HCT116 (cell line): Measurements from ENCODE around the gene NT5C2. TPM values are rescaled to one million over a fixed set of nuclear protein-coding genes. Genes with fewer than 3 reads are reported as not detected.

Source experiments
- ATAC-seq: fragments of 200-7000 bp; cut with Tn5 transposase; 2 replicates; pipeline ENCODE4 v1.9.1; 2020; ENCODE audit warnings: mild to moderate bottlenecking, moderate library complexity
- BruUV-seq: library from RNA; stranded (reverse); fragments of 400-500 nt; replicated peaks from 2 replicates; lab custom pipeline; 2021; lab: Mats Ljungman, UMichigan
- CTCF ChIA-PET: fragments of 300-600 bp; sonication (Branson Sonifier 250); formaldehyde crosslinking; loops from one replicate; lab custom pipeline; 2021; ENCODE audit warnings: antibody characterized with exemption; lab: Charles Lee
- POLR2A ChIA-PET: fragments of 300-600, 350-600 bp; sonication (Branson Sonifier 250); formaldehyde crosslinking; loops from one replicate; lab custom pipeline; 2021; ENCODE audit warnings: antibody characterized with exemption; lab: Charles Lee
- RAD21 ChIA-PET, 2 experiments: fragments of 300-600 bp; sonication (Branson Sonifier 250); formaldehyde crosslinking; loops; one replicate each; lab custom pipeline; 2023; ENCODE audit warnings: low total read pairs in 2 of 2; ENCODE audit not compliant: uncharacterized antibody in 2 of 2, unreplicated experiment in 2 of 2, low non-redundant PET in 1 of 2; lab: Charles Lee
- DNase-seq: peaks from one replicate; pipeline ENCODE4 v3.0.0-alpha.2; 2010; ENCODE audit warnings: low read depth, low spot score
- H2AFZ ChIP-seq: fragments of 200-600 bp; shearing (Covaris generic), sonication (generic); 2 replicates; pipeline ENCODE4 v1.6.1; 2017; ENCODE audit warnings: low read depth, mixed run types, mixed read lengths, antibody characterized with exemption, low read length; ENCODE audit not compliant: poor library complexity, severe bottlenecking
- H3K27ac ChIP-seq: 2 replicates; pipeline ENCODE4 v1.5.1; 2012; ENCODE audit warnings: low read depth, low read length
- H3K27me3 ChIP-seq: fragments of 200-600 bp; sonication (generic); 2 replicates; pipeline ENCODE4 v1.6.1; 2016; ENCODE audit warnings: mixed run types, low read length, mixed read lengths; ENCODE audit not compliant: insufficient read depth
- H3K36me3 ChIP-seq, 2 experiments: fragments of 200-500 bp in 1 of 2; fragments of 200-600 bp in 1 of 2; sonication (Bioruptor generic) in 1 of 2; sonication (generic) in 1 of 2; 2 replicates each; pipeline versions ENCODE4 v1.5.1 to v1.6.1; 2014 to 2016; ENCODE audit warnings: low read length in 2 of 2, inconsistent platforms in 1 of 2, mixed read lengths in 1 of 2, mixed run types in 1 of 2; ENCODE audit not compliant: insufficient read depth in 2 of 2, control insufficient read depth in 1 of 2
- H3K4me1 ChIP-seq, 2 experiments: fragments of 200-600 bp in 1 of 2; sonication (generic) in 1 of 2; 2 replicates each; pipeline versions ENCODE4 v1.5.1 to v1.6.1; 2012 to 2017; ENCODE audit warnings: low read length in 2 of 2, inconsistent platforms in 1 of 2, mild to moderate bottlenecking in 1 of 2, mixed read lengths in 1 of 2, mixed run types in 1 of 2, moderate library complexity in 1 of 2; ENCODE audit not compliant: insufficient read depth in 2 of 2, control insufficient read depth in 1 of 2
- H3K4me2 ChIP-seq: fragments of 200-600 bp; sonication (generic); 2 replicates; pipeline ENCODE4 v1.6.1; 2017; ENCODE audit warnings: mixed run types, low read length, mixed read lengths
- H3K4me3 ChIP-seq, 2 experiments: fragments of 200-600 bp in 1 of 2; sonication (generic) in 1 of 2; replicated peaks in 1 of 2; 2 replicates each; pipeline ENCODE4 v1.5.1; 2011 to 2016; ENCODE audit warnings: low read length in 2 of 2, control low read depth in 1 of 2, low read depth in 1 of 2, mild to moderate bottlenecking in 1 of 2, mixed read lengths in 1 of 2, mixed run types in 1 of 2
- H3K79me2 ChIP-seq: fragments of 200-600 bp; sonication (generic); 2 replicates; pipeline ENCODE4 v1.6.1; 2017; ENCODE audit warnings: mild to moderate bottlenecking, mixed run types, low read length, moderate library complexity, mixed read lengths; ENCODE audit not compliant: insufficient read depth
- H3K9ac ChIP-seq: fragments of 200-600 bp; sonication (generic); 2 replicates; pipeline ENCODE4 v1.6.1; 2016; ENCODE audit warnings: low read length, mixed read lengths
- H3K9me2 ChIP-seq: fragments of 200-600 bp; sonication (generic), shearing (Covaris generic); 2 replicates; pipeline ENCODE4 v1.6.1; 2017; ENCODE audit warnings: mixed run types, mild to moderate bottlenecking, moderate library complexity; ENCODE audit not compliant: insufficient read depth
- H3K9me3 ChIP-seq, 2 experiments: fragments of 200-500 bp in 1 of 2; fragments of 200-600 bp in 1 of 2; sonication (Bioruptor generic) in 1 of 2; sonication (generic) in 1 of 2; 2 replicates each; pipeline ENCODE4 v1.6.1; 2014 to 2017; ENCODE audit warnings: low read length in 2 of 2, mixed read lengths in 2 of 2, inconsistent platforms in 1 of 2, low read depth in 1 of 2, mild to moderate bottlenecking in 1 of 2, mixed run types in 1 of 2, moderate library complexity in 1 of 2; ENCODE audit not compliant: control insufficient read depth in 1 of 2, insufficient read depth in 1 of 2
- H4K20me1 ChIP-seq: fragments of 200-600 bp; sonication (generic), shearing (Covaris generic); 2 replicates; pipeline ENCODE4 v1.6.1; 2017; ENCODE audit warnings: mixed run types, mild to moderate bottlenecking, moderate library complexity; ENCODE audit not compliant: insufficient read depth
- CBX3 ChIP-seq: IDR thresholded peaks from 2 replicates; pipeline ENCODE4 v1.6.1; 2012; ENCODE audit warnings: low read depth
- CEBPB ChIP-seq: IDR thresholded peaks from 2 replicates; pipeline ENCODE4 v1.6.1; 2012; ENCODE audit warnings: low read depth
- EGR1 ChIP-seq: IDR thresholded peaks from 2 replicates; pipeline ENCODE4 v1.6.1; 2012; ENCODE audit warnings: low read depth
- ELF1 ChIP-seq: IDR thresholded peaks from 2 replicates; pipeline ENCODE4 v1.6.1; 2012; ENCODE audit warnings: low read depth, borderline replicate concordance
- EZH2phosphoT487 ChIP-seq: fragments of 200-600 bp; IDR thresholded peaks from 2 replicates; pipeline ENCODE4 v1.6.1; 2018; ENCODE audit warnings: antibody characterized with exemption, borderline replicate concordance
- FOSL1 ChIP-seq: IDR thresholded peaks from 2 replicates; pipeline ENCODE4 v1.6.1; 2012; ENCODE audit warnings: low read depth
- JUND ChIP-seq: IDR thresholded peaks from 2 replicates; pipeline ENCODE4 v1.6.1; 2012
- POLR2A ChIP-seq: IDR thresholded peaks from 2 replicates; pipeline ENCODE4 v1.7.0; 2011; ENCODE audit warnings: borderline replicate concordance; ENCODE audit not compliant: insufficient read depth, insufficient read length; ENCODE audit errors: extremely low read depth
- POLR2AphosphoS5 ChIP-seq: IDR thresholded peaks from 2 replicates; pipeline ENCODE4 v1.6.1; 2011; ENCODE audit warnings: mild to moderate bottlenecking, low read depth, low read length, moderate library complexity
- SIN3A ChIP-seq: IDR thresholded peaks from 2 replicates; pipeline ENCODE4 v1.6.1; 2012; ENCODE audit warnings: low read depth
- SRF ChIP-seq: IDR thresholded peaks from 2 replicates; pipeline ENCODE4 v1.6.1; 2012; ENCODE audit warnings: low read depth
- TCF7L2 ChIP-seq: IDR thresholded peaks from 2 replicates; pipeline ENCODE4 v1.7.0; 2011; ENCODE audit warnings: borderline replicate concordance, inconsistent platforms; ENCODE audit not compliant: insufficient read depth, insufficient read length; ENCODE audit errors: extremely low read depth
- YY1 ChIP-seq: IDR thresholded peaks from 2 replicates; pipeline ENCODE4 v1.6.1; 2011; ENCODE audit warnings: low read length, low read depth, moderate library complexity, mild to moderate bottlenecking; ENCODE audit not compliant: insufficient replicate concordance; ENCODE audit errors: extremely low read depth
- ZFX ChIP-seq: fragments of 450-650 bp; IDR thresholded peaks from 2 replicates; pipeline ENCODE4 v1.6.1; 2017
- ZNF274 ChIP-seq: fragments of 200-500 bp; sonication (Bioruptor generic); IDR thresholded peaks from 2 replicates; pipeline ENCODE4 v1.6.1; 2014; ENCODE audit warnings: mild to moderate bottlenecking, low read depth, low read length, inconsistent platforms
- intact Hi-C: fragments of 100-400 bp; cut with micrococcal nuclease; formaldehyde crosslinking; loops from 2 replicates; pipeline ENCODE4 v1.10.0; 2022
- total RNA-seq: library from RNA; stranded (reverse); gene quantifications from one replicate; pipeline ENCODE4 v1.2.1, GENCODE V29; 2021; ENCODE audit not compliant: unreplicated experiment
- TF ChIP-seq, protein P1 (sequence below): IDR thresholded peaks from 2 replicates; pipeline ENCODE4 v1.6.1; 2012
- TF ChIP-seq, protein P2 (sequence below): IDR thresholded peaks from 2 replicates; pipeline ENCODE4 v1.6.1; 2012
- TF ChIP-seq, protein P3 (sequence below): IDR thresholded peaks from 2 replicates; pipeline ENCODE4 v1.6.1; 2011; ENCODE audit warnings: mild to moderate bottlenecking, low read length, moderate library complexity; ENCODE audit not compliant: insufficient replicate concordance; ENCODE audit errors: extremely low read depth
- TF ChIP-seq, protein P4 (sequence below), 3 experiments: fragments of 200-600 bp in 1 of 3; sonication (generic) in 1 of 3; IDR thresholded peaks in 2 of 3; conservative IDR thresholded peaks in 1 of 3; 2 replicates each; pipeline ENCODE4 v1.5.1; 2012 to 2017; ENCODE audit warnings: low read depth in 2 of 3, low read length in 2 of 3, antibody characterized with exemption in 1 of 3, borderline replicate concordance in 1 of 3, control low read depth in 1 of 3, mild to moderate bottlenecking in 1 of 3, mixed read lengths in 1 of 3, mixed run types in 1 of 3, moderate library complexity in 1 of 3; ENCODE audit not compliant: insufficient read depth in 1 of 3
- TF ChIP-seq, protein P5 (sequence below): IDR thresholded peaks from 2 replicates; pipeline ENCODE4 v1.6.1; 2012; ENCODE audit warnings: low read depth

Gene NT5C2
- total RNA-seq, 1 experiment from 2014 or later = 63.0 TPM

DNA sequence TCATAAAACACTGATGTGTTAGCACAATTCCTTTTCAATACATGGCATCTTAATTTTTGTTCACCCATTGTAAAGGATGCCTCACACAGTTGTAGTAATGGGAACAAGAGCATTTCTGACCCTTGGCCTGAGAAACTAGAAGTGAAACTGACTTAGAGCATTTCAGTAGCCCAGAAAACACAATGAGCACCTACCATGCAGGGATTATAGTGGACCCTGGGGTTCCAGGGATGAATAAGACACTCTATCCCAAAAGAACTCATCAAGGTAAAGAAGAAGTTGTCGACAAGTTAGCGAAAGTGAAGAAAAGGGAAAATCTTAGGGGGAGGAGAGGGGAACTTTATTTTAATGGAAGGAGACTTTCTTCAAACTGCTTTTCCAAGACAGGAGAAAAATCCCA is 125.6 kb downstream of the NT5C2 start:
- CTCF ChIA-PET = interaction anchor here (1.5 to 1.6 kb wide), 2 partner anchors 151 to 166 kb away, joined by 6 read pairs; no protein-coding TSS in a partner anchor
- RAD21 ChIA-PET = interaction anchor here in 1 of 2 experiments (3.1 kb wide), 1 partner anchor 150 kb away, joined by 16 read pairs; the partner anchor contains the start of gene CNNM2
- no TSS peak for BruUV-seq
- Histone ChIP-seq H3K9me2 (no peaks in the 10 kb centered on the region), H3K9ac (no peak overlapping the region), H4K20me1 (no peaks in the 10 kb centered on the region), H3K4me1 (peaks cover 3 to 6% of the 10 kb centered on the region in 2 experiments; a peak in 1 of 4 replicates), H3K4me2 (no peak overlapping the region), H3K9me3 (no peaks in the 10 kb centered on the region), H3K36me3 (no peaks in the 10 kb centered on the region), H3K27ac (no peak overlapping the region), H3K79me2 (no peaks in the 10 kb centered on the region), H3K4me3 (no peak overlapping the region), H3K27me3 (no peaks in the 10 kb centered on the region), H2AFZ (no peak overlapping the region)
- TF ChIP-seq, protein P1, sequence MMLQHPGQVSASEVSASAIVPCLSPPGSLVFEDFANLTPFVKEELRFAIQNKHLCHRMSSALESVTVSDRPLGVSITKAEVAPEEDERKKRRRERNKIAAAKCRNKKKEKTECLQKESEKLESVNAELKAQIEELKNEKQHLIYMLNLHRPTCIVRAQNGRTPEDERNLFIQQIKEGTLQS = no peak
- TF ChIP-seq EZH2phosphoT487 = no peak
- TF ChIP-seq ZNF274 = no peak
- no peak for TF ChIP-seq TCF7L2
- TF ChIP-seq SRF = no peak
- no peak for TF ChIP-seq ZFX
- TF ChIP-seq CEBPB = no peak
- TF ChIP-seq POLR2A = no peak
- TF ChIP-seq EGR1 = no peak
- no peak for TF ChIP-seq FOSL1
- no peak for TF ChIP-seq SIN3A
- TF ChIP-seq, protein P2, sequence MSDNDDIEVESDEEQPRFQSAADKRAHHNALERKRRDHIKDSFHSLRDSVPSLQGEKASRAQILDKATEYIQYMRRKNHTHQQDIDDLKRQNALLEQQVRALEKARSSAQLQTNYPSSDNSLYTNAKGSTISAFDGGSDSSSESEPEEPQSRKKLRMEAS = no peak
- no peak for TF ChIP-seq YY1
- TF ChIP-seq, protein P3, sequence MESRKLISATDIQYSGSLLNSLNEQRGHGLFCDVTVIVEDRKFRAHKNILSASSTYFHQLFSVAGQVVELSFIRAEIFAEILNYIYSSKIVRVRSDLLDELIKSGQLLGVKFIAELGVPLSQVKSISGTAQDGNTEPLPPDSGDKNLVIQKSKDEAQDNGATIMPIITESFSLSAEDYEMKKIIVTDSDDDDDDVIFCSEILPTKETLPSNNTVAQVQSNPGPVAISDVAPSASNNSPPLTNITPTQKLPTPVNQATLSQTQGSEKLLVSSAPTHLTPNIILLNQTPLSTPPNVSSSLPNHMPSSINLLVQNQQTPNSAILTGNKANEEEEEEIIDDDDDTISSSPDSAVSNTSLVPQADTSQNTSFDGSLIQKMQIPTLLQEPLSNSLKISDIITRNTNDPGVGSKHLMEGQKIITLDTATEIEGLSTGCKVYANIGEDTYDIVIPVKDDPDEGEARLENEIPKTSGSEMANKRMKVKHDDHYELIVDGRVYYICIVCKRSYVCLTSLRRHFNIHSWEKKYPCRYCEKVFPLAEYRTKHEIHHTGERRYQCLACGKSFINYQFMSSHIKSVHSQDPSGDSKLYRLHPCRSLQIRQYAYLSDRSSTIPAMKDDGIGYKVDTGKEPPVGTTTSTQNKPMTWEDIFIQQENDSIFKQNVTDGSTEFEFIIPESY = no peak
- TF ChIP-seq, protein P4, sequence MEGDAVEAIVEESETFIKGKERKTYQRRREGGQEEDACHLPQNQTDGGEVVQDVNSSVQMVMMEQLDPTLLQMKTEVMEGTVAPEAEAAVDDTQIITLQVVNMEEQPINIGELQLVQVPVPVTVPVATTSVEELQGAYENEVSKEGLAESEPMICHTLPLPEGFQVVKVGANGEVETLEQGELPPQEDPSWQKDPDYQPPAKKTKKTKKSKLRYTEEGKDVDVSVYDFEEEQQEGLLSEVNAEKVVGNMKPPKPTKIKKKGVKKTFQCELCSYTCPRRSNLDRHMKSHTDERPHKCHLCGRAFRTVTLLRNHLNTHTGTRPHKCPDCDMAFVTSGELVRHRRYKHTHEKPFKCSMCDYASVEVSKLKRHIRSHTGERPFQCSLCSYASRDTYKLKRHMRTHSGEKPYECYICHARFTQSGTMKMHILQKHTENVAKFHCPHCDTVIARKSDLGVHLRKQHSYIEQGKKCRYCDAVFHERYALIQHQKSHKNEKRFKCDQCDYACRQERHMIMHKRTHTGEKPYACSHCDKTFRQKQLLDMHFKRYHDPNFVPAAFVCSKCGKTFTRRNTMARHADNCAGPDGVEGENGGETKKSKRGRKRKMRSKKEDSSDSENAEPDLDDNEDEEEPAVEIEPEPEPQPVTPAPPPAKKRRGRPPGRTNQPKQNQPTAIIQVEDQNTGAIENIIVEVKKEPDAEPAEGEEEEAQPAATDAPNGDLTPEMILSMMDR (IDR thresholded peaks at IDR 0.05 in 2 of 3, conservative IDR thresholded peaks at IDR 0.05 in 1 of 3; ENCODE audit: borderline replicate concordance in 1 of 3, insufficient read depth in 1 of 3, low read depth in 2 of 3, low read length in 2 of 3) = no peak
- TF ChIP-seq, protein P5, sequence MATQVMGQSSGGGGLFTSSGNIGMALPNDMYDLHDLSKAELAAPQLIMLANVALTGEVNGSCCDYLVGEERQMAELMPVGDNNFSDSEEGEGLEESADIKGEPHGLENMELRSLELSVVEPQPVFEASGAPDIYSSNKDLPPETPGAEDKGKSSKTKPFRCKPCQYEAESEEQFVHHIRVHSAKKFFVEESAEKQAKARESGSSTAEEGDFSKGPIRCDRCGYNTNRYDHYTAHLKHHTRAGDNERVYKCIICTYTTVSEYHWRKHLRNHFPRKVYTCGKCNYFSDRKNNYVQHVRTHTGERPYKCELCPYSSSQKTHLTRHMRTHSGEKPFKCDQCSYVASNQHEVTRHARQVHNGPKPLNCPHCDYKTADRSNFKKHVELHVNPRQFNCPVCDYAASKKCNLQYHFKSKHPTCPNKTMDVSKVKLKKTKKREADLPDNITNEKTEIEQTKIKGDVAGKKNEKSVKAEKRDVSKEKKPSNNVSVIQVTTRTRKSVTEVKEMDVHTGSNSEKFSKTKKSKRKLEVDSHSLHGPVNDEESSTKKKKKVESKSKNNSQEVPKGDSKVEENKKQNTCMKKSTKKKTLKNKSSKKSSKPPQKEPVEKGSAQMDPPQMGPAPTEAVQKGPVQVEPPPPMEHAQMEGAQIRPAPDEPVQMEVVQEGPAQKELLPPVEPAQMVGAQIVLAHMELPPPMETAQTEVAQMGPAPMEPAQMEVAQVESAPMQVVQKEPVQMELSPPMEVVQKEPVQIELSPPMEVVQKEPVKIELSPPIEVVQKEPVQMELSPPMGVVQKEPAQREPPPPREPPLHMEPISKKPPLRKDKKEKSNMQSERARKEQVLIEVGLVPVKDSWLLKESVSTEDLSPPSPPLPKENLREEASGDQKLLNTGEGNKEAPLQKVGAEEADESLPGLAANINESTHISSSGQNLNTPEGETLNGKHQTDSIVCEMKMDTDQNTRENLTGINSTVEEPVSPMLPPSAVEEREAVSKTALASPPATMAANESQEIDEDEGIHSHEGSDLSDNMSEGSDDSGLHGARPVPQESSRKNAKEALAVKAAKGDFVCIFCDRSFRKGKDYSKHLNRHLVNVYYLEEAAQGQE = no peak
- no peak for TF ChIP-seq POLR2AphosphoS5
- TF ChIP-seq ELF1 = no peak
- no peak for TF ChIP-seq CBX3
- TF ChIP-seq JUND = no peak
- DNase-seq (no peak), ATAC-seq (no peak)
- POLR2A ChIA-PET = no interaction called here
- intact Hi-C loops = no loop called here
